ENCODE data around the gene CEP95.

- TF ChIP-seq, protein P1, sequence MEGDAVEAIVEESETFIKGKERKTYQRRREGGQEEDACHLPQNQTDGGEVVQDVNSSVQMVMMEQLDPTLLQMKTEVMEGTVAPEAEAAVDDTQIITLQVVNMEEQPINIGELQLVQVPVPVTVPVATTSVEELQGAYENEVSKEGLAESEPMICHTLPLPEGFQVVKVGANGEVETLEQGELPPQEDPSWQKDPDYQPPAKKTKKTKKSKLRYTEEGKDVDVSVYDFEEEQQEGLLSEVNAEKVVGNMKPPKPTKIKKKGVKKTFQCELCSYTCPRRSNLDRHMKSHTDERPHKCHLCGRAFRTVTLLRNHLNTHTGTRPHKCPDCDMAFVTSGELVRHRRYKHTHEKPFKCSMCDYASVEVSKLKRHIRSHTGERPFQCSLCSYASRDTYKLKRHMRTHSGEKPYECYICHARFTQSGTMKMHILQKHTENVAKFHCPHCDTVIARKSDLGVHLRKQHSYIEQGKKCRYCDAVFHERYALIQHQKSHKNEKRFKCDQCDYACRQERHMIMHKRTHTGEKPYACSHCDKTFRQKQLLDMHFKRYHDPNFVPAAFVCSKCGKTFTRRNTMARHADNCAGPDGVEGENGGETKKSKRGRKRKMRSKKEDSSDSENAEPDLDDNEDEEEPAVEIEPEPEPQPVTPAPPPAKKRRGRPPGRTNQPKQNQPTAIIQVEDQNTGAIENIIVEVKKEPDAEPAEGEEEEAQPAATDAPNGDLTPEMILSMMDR (conservative IDR thresholded peaks at IDR 0.05) = no peak
- TF ChIP-seq ZFX (IDR thresholded peaks at IDR 0.05) = no peak
Observed at GRCh38 chr17:64572682-64573154, 65.9 kb downstream of the CEP95 start.

All from C4-2B (cell line).